ENCODE measurements around the gene TOB2. TPM values are rescaled to one million over a fixed set of nuclear protein-coding genes. Genes with fewer than 3 reads are reported as not detected.
"Not testable (repeated sequence)": the region's sequence is repeated elsewhere in the genome, so short reads cannot be mapped to it uniquely, and the experiment has no call there.

TOB2 gene
- total RNA-seq, 1 donor from 2014 or later = 19.6 TPM

DNA sequence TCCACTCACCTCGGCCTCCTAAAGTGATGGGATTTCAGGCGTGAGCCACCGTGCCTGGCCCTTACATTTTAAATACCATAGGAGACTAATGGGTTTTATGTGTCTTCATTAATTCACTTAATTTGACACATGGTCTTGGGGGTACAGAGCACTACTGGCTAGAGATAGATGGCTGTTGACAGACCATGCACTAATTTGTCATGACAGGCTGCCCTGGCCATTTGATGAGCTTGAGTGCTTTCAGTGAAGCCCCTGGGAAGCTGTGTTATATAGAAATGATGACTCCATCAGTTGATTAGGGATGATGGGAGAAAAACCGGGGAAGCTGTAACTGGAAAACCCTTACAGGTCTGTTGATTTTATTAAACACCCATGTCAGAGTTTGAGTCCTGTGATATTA is 15.3 kb upstream of the TOB2 start:
- ATAC-seq = no peak

DNA sequence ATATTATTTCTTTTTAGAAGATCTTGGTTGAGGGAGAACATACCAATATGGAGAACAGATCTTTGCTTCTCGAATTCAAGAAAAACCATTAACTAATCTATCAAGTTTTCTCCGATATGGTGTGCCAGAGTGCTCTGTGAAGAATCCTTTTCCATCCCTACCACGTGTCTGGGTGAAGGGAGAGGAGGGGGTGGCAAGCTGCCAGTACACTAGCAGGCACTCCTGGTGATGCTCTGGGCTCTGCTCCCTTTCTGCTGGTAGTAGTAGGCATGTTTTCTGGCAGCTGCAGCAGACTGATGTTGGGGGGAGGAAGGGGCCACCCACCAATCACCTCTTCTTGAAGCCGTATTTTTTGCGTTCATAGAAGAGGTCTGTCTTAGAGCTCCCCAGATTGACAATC is 13.5 kb upstream of the TOB2 start:
- not testable (repeated sequence) for ATAC-seq

DNA sequence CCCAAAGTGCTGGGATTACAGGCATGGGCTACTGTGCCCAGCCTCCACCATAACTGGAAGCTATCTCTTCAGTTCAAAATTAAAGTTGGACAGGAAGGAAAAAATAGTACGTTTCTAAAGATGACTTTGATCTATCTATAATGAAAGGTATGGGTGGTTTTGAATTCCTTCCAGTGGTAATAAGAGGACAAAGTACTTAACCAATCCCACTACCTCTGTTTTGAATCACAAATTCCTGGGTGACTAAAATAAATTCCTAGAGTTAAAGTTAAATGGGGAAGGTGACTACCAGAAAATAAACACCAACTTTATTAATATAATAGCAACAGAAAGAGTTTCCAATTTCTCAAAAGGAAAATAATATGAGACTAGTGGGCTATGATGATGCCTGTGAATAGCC is 12.8 kb upstream of the TOB2 start:
- ATAC-seq = no peak

DNA sequence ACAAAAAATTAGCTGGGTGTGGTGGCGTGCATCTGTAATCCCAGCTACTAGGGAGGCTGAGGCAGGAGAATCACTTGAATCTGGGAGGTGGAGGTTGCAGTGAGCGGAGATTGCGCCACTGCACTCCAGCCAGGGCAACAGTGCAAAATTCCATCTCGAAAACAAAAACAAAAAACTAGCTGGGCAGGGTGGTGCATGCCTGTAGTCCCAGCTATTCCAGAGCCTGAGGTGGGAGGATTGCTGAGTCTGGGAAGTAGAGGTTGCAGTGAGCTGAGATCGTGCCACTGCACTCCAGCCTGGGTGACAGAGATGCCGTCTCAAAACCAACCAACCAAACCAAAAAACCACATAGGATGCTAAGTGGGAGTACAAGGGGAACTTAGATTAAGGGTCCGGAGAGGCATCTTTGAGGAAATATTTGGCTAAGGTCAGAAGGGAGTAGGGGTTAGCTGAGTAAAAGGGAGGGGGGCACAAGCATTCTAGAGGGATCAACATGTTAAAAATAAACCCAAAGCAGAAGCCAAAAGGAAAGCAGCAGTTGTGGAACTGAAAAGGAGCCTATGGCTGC is 11.6 kb upstream of the TOB2 start:
- no peak for ATAC-seq

DNA sequence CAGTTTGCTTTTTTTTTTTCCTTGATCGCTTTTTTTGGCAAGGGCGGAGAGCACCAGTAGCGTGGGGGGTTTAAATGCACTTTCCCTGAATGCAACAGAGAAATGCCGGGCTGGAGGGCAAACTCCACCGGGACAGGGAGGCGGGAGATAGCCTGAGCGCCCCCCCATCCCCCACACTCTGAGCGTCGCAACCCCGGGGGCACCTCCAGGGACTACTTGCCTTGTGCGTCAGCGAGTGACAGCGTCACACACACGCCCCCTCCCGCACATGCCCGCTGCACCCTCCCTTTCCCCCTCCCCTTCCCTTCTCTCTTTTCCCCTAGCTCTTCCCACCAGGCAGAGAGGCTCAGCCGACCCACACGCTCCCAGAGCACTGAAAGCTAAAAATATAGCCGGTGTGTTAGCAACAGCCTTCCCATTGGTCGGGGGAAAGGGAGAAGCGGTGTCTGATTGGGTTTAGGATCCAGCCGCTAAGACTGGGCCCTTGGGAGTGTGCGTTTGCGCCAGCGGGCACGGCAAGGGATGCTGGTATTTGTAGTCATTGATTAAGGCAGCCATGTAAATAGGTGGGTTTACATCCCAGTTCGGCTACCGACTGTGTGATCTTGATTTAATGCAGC is 1.7 kb upstream of the TOB2 start:
- peak; percentile 75 for ATAC-seq

DNA sequence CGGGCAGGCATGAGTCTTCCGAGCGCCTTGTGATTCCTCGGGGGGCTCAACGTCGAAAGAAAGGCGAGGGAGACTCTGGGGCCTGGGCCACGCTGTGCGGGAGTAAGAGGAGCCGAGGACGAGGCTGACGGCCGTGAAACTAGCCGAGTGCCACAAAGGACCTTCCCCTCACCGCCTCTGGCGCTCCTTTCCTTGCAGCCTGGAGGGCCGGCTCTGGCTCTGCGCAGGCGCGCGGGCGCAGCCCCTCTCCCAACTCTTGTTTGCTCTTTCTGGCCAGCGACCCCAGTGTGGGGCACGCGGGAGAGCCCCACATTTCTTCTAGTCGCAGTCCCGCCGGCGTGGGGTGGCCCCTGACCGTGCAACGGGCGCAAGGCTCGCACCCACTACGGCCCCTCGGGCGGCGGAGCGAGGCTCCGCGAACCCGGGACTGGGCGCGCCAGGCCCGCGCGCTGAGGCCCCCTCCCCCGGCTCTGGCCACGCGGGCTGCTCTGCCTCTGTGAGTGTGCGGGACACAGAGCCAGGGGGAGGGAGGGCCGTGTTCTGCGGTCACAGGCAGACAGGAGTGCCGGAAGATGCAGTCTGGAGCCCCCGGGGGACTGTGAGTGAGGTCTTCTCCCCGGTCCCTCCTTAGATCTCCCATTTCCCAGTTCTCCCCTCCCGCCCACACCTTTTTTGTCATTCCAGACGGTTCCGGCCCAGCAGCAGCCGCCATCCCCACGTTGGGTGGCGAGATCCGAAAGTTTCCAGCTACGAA is 1.0 kb upstream of the TOB2 start:
- peak; percentile 3 for ATAC-seq

DNA sequence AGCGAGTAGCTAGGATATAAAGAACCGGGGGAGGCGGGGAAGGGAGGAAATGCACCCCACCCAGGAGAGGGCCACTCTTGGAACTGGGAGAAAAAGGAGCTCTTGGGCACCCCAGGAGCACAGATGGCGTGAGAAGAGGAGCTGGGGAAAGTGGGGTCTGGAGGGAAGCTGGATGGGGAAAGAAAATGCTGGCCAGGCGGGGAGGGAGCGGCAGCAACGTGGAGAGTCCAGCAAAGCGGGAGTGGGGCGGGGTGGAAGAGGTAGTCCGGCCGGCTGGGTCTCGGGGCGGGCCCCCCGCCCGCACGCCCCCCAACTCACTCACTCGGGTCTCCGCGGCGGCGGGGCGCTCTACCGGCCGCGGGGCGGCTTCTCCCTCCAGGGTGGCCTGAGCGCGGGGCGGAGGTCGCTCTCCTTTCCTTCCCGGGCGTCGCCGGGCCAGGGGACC is 522 bp downstream of the TOB2 start:
- no peak for ATAC-seq

DNA sequence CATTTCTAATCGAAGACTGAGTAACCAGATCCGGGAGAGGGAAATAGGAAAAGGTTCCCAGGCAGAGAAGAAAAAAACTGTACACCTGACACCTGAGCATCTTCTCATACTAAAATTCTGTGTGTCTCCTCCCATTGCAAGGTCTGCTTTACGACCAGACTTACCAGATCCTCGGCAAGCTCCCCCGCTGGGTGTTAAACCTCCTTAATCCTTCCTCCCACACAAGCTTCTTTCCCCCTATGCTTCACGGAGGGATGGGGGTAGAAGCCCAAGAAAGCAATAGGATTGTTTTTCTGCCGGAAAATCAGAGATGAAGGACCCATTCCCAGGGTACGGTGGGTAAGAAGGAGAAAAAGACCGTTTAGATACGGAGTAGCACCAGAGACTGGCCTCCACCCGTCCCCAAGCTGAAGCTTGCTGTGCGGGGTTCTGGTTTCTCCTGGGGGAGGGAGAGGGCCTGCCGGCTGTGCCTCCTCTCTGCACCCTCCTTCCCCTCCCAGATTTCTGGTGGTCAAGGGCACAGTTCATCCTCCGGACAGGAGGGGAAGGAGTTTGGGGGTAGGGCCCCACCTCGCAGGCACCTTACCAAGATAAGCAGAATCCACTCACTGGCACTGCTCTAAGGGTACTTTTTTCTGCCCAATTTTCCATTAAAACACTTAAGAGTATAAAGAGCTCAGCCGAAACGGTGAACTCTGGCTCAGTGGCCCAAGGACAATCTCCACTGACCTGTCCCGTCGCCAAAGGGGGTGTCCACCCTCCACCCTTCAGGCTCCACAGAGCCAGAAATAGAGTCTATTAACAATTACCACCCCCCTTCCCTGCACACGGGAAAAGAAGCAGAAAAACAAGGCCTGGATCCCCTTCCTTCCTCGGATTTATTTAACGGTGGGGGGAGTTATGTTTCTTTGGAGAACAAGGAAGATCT is 1.2 kb downstream of the TOB2 start:
- no peak for ATAC-seq

DNA sequence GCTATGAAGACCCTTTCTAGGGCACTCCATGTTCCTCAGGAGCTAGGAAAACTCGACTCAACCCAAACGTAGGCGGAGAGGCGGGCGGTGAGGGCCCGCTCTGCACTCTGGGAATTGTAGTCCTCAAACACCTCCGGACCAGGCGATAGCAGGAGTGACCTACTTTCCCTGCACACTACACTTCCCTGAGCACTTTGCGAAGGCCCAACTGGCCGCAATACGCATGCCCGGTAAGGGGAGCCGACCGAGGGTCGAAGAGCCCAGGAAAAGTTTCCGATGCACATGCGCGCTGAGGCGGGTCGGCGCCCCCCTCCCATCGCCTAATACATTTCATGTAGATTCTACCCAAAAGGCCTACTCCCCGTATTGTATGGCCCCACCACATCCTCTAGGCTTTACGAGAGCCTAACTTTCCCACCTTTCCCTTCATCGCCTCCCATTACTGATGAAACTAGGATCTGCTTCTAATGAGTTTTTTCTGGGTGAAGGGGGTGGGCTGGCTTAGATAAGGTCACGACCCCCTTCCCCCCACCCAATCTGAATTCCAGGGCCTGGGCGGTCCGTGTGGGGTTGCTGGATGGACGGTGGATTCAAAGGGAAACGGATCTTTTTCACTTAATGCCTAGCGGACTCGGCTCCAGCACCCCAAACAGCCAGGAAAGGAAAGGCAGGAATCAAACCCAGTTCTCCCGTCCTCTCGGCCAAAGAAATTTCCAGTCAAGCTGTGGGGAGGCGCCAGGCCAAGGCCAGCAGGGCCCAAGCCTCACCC is 2.1 kb downstream of the TOB2 start:
- peak; percentile 64 for ATAC-seq

DNA sequence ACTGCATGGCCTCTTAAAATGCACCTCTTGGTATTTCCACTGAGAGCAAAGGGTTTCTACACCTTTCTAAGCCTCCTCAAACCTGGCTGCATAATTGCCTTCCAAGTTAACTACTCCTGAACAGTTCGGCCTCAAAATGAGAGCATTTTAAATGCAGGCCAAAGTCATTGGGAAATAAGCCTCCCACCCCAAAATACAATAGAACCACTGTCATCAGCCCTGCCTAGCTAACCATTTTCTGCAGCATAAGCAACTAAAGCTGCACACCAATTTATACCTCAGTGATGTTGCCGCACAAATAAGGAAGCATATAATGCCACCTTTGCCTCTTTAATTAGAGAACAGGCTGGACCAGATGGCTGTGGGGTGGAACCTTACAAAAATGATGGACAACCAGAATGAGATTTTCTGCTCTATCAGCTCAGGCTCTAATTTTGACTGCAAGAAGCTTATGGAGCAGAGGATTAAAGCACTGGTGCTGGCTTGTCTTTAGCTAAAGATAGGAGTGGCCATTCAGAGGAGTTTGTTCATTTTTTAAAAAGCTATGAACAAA is 4.3 kb downstream of the TOB2 start:
- ATAC-seq = peak; percentile 16

DNA sequence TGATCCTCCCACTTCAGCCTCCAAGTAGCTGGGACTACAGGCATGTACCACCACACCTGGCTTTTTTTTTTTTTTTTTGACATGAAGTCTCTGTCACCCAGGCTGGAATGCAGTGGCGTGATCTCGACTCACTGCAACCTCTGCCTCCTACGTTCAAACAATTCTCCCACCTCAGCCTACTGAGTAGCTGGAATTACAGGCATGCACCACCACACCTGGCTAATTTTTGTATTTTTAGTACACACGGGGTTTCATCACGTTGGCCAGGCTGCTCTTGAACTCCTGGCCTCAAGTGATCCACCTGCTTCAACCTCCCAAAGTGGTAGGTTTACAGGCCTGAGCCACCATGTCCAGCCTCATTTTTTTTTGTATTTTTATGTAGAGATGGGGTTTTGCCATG is 6.1 kb downstream of the TOB2 start:
- not testable (repeated sequence) for ATAC-seq

DNA sequence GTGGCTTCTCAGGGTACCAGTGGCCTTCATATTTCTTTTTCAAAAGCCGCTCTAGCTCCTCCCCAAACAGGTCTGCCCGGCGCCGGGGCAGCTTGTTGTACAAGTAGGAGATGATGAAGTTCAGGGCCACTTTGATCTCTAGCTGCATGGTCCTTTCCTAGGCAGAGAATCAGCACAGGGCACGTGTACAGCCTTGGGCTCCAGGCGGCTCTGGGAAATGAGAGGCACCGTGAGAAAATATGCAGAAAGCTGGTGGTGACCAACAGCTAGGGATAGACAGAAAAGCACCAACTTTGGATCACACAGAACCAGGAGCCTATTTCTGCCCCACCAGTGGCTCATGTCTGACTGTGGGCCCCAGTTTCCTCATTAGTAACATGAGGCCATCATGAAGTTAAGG is 9.4 kb downstream of the TOB2 start:
- no peak for ATAC-seq

DNA sequence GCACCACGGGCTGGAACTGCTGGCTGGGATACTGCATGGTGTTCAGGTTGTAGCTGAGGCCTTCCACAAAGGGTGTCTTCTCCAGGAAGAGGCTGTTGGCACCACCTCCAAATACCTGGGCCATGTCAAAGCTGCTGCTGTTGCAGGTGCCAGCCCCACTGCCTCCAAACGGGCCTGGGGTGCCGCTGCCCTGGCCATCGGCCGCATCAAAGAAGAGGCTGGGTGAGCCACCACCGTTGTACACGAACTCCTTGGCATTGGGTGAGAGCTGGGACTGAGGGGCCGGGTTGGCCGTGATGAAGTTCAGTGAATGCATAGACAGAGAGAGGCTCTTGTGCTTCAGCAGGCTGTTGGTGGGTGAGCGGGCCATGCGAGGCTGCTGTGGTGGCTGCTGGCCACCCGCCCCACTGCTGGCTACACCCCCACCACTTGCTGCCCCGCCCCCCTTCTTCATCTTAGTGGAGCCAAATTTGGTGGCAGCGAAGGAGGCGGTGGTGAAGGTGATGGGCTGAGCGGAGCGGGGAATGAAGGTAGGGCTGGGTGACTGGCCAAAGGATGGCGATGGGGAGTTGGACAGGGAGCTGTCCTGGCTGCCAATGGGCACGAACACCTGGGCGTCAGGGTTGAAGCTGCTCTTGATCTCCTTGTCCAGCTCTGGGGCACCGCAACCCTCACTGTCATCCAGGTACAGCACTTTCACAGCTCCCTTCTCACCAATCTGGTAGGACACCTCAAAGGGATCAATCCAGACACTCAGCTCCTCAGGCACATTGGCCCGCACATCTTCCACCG is 10.1 kb downstream of the TOB2 start:
- ATAC-seq = no peak

DNA sequence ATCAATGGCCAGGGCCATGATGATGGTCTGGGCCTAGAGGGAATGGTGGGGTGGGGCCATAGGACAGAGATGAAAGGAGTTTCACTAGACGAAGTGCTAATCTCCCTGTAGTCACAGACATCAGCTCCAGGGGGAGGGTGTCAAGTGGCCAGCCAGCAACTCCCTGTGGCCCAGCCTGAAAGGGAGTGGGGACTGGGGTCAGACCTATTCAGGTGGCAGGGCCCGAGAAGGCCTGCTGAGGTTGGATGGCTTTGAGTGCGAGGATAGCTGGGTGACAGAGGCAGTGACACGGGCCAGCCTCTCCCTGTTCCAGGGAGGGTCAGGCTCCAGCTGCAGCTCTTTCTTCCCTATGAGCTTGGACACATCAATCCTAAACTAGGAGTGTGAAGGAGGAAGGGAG is 11.0 kb downstream of the TOB2 start:
- no peak for ATAC-seq

DNA sequence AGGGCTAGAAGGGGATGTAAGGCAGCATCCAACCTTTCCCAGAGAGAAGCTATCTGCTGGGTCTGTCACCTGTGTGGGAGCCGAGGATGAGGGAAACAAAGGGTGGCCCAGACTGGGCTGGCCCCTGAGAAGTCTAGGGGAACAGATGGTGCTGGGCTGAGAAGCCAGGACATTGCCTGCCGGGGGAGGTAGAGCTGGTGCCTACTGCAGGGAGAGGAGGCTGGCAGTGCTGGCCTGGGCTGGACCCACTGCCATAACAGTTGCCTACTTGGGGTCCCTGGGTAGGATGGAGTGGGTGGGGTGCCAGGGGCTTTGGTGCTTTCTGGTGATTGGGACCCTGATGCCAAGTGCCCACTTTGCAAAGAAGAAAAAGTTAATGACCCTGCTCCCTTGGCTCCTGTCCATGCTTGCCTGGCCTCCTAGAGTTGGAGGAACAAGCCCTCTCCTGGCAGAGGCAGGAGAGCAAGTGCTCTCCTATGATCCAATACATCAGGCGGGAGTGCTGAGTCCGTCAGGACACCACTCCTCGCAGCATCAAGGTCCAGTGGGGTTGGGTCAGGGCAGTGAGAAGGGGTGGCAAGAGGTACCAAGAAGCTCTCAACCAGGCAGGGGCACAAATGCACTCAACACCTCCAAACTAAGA is 12.1 kb downstream of the TOB2 start:
- peak; percentile 12 for ATAC-seq

DNA sequence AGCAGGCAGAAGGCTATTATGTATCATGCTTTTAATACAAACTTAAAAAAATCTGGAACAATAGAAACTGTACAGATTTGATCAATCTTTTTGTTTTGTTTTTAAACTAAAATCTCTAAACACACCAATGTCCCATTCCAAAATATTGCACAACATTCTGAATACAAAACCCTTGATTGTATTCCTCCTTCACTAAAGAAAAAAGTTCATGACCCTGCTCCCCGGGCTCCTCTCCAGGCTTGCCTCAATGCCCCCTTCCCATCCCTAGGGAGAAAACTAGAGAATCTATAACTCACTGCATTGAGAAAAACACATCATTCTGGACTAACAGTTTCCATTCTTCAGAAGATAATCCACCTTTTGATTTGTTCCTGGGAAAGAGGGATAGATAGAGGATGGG is 13.1 kb downstream of the TOB2 start:
- not testable (repeated sequence) for ATAC-seq

DNA sequence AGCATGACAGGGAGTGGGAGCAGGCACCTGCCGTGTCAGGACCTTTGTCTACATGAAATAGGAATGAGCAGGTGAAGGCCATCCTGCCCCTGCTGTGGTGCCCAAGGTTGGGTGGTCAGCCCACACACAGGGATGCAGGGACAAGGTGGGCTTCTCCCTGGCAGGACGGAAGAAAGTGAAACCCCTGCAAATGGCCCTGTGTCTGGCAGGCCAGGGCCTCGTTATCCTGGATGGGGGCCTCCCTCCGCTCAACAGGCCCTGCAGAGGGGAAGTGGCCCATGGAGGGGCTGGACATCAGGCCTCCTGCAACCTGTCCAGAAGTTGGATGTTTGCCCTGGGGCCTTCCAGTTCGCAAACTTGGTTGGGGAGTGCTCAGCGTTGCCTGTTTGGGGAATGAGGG is 14.9 kb downstream of the TOB2 start:
- ATAC-seq = no peak

DNA sequence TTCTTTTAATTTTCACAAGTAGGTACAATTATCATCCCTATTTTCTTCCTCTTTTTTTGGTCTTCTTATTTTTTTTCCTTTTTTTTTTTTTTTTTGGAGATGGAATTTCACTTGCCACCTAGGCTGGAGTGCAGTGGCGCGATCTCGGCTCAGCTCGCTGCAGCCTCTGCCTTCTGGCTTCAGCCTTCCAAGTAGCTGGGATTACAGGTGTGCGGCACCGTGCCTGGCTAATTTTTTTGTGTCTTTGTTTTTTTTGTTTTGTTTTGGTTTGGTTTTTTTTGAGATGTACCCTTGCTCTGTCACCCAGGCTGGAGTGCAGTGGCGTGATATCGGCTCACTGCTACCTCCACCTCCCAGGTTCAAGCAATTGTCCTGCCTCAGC is 16.7 kb downstream of the TOB2 start:
- no peak for ATAC-seq

DNA sequence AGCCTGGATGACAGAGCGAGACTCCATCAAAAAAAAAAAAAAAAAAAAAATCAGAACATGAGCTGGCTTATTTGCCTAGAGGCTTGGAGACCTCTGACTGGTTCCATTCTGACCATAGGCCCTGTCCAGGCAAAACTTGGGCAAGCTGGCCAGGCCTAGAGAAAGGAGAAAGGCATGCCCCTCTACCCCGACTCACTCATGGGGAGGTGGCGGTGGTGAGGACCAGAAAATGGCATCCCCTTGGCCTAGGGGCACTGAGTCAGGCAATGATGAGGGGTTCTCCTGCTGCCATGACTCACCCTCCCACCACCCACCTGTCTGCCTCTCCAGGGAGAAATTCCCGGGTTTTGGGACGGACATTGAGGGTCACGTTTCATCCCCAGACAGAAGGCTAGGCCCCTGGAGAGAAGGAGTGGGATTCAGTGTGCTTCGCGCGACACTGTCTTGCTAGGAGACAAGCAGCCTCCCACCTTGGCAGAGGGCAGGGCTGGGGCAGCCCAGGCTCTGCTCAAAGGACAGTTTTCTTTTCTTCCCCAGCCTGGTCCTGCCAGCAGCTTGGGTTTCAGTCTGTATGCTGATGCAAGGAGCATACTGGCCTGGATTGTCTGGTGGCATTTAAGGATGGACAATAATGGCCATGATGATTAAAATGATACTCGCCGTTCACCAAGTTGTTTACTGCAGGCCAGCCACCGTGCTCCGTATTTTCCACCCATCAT is 17.2 kb downstream of the TOB2 start:
- ATAC-seq = peak; percentile 16

Data from esophagus mucosa (tissue), 1 donor.